ENCODE data around the gene PRAMEF13. TPM values are rescaled to one million over a fixed set of nuclear protein-coding genes. Genes with fewer than 3 reads are reported as not detected.
A peak's percentile ranks its signal among the peaks of the same experiment; 100 is the strongest.
"Not testable (repeated sequence)": the region's sequence is repeated elsewhere in the genome, so short reads cannot be mapped to it uniquely, and the experiment has no call there.

The PRAMEF13 gene, protein sequence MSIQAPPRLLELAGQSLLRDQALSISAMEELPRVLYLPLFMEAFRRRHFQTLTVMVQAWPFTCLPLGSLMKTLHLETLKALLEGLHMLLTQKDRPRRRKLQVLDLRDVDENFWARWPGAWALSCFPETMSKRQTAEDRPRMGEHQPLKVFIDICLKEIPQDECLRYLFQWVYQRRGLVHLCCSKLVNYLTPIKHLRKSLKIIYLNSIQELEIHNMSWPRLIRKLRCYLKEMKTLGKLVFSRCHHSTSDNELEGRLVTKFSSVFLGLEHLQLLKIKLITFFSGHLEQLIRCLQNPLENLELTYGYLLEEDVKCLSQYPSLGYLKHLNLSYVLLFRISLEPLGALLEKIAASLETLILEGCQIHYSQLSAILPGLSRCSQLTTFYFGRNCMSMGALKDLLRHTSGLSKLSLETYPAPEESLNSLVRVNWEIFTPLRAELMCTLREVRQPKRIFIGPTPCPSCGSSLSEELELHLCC
- not detected in 2 replicates for total RNA-seq
- polyA plus RNA-seq (2012) = not detected

GRCh38 chr1:13201309-13201708 lies at the start of gene PRAMEF13:
Gene PRAMEF13, minus strand, starts transcription at chr1:13201409. Its CDS starts 1,820 bp downstream, at chr1:13199589.
- DNase-seq (ENCODE audit: low read depth) = not testable (repeated sequence)

GRCh38 chr1:13247122-13247521 lies 45.9 kb upstream of the PRAMEF13 start:
- DNase-seq (ENCODE audit: low read depth) = not testable (repeated sequence)

GRCh38 chr1:13246554-13246871 lies 45.3 kb upstream of the PRAMEF13 start:
- DNase-seq (ENCODE audit: low read depth) = not testable (repeated sequence)

DNA sequence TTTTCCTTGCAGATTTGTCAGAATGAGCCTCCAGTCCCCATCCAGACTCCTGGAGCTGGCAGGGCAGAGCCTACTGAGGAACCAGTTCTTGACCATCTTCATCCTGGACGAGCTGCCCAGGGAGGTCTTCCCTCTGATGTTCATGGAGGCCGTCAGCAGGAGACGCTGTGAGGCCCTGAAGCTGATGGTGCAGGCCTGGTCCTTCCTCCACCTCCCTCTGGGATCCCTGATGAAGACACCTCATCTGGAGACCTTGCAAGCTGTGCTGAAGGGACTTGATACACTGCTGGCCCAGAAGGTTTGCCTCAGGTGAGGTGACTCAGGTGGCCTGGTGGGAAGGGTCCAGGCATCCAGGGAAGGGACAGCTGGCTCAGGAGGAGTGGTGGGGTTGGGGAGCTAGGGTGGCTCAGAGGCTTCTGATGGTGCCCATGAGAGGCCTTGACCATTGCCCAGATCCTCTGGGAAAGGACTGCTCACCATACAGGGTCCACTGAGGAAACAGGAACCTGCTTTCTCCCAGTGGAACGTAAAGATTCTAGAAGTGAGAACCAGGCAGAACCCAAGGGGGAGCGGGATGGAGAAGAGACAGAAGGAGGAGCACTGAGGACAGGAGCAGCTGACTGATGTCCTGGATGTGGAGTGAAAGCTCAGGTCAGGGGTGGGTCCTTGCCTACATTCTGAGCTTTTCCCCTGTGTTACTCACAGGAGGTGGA lies 44.8 kb upstream of the PRAMEF13 start:
- DNase-seq (ENCODE audit: low read depth) = not testable (repeated sequence)

GRCh38 chr1:13243536-13244263 lies 42.5 kb upstream of the PRAMEF13 start:
- DNase-seq (ENCODE audit: low read depth) = not testable (repeated sequence)

DNA sequence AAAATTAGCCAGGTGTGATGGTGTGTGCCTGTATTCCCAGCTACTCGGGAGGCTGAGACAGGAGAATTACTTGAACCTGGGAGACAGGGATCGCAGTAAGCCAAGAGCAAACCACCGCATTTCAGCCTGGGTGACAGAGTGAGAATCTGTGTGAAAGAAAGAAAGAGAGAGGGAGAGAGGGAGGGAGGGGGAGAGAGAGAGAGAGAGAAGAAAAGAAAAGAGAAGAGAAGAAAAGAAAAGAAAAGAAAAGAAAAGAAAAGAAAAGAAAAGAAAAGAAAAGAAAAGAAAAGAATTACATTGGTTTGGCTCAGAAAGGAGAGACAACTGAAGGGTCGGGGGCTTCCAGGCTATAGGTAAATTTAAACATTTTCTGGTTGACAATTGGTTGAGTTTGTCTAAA lies 38.4 kb upstream of the PRAMEF13 start:
- not testable (repeated sequence) for DNase-seq (ENCODE audit: low read depth)

- DNase-seq (ENCODE audit: low read depth) = not testable (repeated sequence)
These were observed 36.4 kb upstream of the PRAMEF13 start for GRCh38 chr1:13237572-13237971.

DNA sequence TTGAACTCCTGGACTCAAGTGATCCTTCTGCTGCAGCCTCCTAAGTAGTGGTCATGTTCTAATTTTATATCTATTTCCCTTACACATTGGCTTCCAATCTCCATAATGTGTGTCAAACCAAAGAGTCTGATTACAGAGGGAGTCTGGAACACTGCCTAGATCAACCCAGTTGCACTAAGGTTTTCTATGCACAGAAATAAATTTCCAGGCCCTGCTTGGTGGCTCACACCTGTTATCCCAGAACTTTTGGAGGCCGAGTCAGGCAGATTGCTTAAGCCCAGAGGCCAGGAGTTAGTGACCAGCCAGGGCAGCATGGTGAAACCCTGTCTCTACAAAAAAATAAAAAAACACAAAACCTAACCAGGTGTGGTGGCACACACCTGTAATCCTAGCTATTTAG lies 32.8 kb upstream of the PRAMEF13 start:
- peak; percentile 3 for DNase-seq (ENCODE audit: low read depth)

DNA sequence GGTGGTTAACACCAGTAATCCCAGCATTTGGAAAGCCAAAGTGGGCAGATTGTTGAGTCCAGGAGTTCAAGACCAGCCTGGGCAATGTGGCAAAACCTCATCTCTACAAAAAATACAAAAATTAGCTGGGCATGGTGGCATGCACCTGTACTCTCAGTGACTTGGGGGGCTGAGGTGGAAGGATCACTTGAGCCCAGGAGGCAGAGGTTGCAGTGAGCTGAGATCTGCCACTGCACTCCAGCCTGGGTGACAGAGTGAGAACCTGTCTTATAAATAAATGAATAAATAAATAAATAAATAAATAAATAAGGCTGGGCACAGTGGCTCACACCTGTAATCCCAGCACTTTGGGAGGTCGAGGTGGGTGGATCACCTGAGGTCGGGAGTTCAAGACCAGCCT lies 30.8 kb upstream of the PRAMEF13 start:
- DNase-seq (ENCODE audit: low read depth) = not testable (repeated sequence)

- DNase-seq (ENCODE audit: low read depth) = not testable (repeated sequence)
These were observed 30.0 kb upstream of the PRAMEF13 start for GRCh38 chr1:13231061-13231750.

DNA sequence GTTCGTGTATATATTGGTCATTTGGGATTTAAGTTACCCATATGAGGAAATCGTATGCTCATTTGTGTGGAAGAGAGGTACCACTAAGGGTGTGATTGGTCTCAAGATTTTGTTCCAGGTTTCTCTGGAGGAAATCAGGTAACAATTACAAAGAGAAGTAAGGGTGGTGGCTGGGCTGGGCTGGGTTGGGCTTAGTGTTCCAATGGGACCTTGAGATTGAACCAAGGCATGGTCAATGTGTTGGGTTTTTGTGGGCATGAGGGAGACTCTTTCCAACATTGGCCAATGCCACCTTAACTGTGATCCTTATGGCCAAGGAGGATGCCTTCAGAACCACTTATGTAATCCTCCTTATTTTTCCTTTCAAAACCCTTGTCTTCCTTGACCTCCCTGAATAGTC lies 29.4 kb upstream of the PRAMEF13 start:
- not testable (repeated sequence) for DNase-seq (ENCODE audit: low read depth)

DNA sequence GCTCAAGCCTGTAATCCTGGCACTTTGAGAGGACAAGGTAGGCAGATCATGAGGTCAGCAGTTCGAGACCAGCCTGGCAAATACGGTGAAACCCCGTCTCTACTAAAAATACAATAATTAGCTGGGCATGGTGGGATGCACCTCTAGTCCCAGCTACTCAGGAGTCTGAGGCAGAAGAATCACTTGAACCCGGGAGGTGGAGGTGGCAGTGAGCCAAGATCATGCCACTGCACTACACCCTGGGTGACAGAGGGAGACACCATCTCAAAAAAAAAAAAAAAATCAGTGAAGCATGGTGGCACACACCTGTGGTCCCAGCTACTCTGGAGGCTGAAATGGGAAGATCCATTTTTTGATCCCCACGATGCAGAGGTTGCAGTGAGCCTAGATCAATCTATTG lies 28.9 kb upstream of the PRAMEF13 start:
- DNase-seq (ENCODE audit: low read depth) = not testable (repeated sequence)

GRCh38 chr1:13228343-13228781 lies 27.2 kb upstream of the PRAMEF13 start:
- no peak for DNase-seq (ENCODE audit: low read depth)

DNA sequence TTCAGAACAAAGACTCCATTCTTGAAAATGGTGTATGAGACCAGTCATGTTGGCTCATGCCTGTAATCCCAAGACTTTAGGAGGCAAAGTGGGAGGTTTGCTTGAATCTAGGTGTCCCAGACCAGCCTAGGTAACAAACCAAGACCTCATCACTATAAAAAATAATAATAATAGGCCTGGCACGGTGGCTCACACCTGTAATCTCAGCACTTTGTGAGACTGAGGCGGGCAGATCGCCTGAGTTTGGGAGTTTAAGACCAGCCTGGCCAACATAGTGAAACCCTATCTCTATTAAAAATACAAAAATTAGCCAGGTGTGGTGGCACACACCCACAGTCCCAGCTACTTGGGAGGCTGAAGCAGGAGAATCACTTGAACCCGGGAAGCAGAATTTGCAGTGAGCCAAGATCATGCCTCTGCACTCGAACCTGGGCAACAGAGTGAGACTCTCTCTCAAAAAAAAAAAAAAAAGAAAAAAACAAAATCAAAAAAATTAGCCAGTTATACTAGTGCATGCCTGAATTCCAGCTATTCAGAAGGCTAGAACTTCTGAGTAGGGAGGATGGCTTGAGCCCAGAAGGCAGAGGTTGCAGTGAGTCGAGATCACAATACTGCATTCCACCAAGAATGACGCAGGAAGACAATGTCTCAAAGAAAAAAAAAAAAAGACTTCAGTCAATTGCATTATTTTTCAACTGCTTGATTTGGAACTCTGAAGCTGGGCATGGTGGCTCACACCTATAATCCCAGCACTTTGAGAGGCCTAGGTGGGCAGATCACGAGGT lies 26.3 kb upstream of the PRAMEF13 start:
- not testable (repeated sequence) for DNase-seq (ENCODE audit: low read depth)

DNA sequence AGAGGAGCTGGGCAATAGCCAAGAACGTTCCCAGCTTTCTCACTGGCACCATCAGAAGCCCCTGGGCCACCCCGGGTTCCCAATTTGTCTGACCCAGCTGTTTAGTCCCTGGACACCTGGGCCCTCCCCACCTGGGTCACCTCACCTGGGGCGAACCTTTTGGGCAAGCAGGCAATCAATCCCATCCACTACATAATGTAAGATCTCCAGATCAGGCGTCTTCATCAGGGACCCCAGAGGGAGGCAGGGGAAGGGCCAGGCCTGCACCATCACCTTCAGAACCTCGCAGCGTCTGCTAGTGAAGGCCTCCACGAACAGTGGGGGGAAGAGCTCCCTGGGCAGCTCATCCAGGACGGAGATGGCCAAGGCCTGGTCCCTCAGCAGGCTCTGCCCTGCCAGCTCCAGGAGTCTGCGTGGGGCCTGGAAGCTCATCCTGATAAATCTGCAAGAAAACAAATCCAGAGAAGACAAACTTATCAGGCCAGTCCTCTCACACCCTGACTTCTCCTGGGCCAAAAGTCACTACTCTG lies 24.5 kb upstream of the PRAMEF13 start, which contains the start of gene PRAMEF18:
Gene PRAMEF18 (minus strand): TSS at position 480 of the 530 bp plus-strand sequence. CDS start 48 bp downstream, at position 432.
- not testable (repeated sequence) for DNase-seq (ENCODE audit: low read depth)

DNA sequence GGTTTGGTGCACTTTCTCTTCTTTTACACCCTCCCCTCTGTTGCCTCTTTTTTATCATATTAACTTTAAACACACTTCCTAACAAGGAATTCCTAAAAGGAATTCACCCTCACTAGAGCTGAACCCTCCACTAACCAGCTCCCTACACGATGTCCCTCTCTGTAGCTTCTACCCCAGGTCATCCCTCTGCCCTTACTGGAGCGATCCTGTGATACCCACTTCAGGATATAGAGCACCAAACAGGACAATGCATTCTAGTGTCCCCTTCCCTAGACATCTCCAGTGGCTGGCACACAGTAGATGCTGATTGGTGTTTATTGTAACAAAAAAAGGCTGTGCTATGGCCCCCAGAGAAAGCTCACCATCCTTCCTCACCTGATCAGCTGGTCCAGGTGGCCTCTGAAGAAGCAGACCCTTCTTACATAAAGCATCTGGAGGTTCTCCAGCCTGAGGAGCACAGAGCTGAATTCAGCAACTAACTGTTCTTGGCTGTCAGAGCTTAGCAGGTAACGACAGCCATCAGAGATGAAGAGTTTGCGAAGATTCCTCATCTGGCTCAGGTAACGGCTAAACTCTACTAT lies 23.4 kb upstream of the PRAMEF13 start:
- DNase-seq (ENCODE audit: low read depth) = no peak

DNA sequence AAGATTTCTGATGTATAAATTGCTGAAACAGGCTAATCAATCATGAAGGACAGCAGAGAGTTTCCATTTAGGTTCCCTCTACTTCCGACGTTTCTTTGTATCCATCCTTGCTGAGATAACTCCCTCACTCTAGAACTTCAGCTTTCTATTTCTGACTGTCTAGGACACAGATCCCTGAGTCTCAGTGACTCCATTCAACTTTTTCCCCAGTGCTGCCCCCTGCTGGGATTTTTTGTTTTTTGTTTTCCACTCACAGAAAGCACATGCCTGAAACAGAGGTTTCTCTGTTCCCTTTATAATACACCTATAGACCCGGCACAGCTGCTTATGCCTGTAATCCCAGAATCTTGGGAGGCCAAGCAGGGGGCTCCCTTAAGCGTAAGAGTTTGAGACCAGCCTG lies 21.6 kb upstream of the PRAMEF13 start:
- DNase-seq (ENCODE audit: low read depth) = not testable (repeated sequence)

GRCh38 chr1:13219203-13219602 lies 18.0 kb upstream of the PRAMEF13 start:
- DNase-seq (ENCODE audit: low read depth) = not testable (repeated sequence)

DNA sequence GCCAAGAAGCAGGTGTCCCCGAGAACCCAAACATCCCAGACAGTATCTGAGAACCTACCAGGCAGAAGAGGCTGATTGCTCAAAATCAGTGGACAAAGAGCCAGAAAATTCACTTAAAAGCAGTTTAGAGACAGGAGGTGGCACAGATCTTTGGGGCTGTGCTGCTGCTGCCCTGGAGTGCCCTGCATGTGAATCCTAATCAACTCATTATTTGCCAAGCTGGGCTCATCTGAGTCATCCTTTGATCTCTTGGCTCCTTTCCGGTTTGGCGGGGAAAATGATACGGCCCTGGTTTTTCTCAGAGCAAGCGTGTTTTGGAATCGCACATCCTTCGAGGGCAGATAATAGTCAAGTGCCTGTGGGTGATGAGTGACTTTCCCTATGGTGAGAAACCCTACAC lies 15.4 kb upstream of the PRAMEF13 start:
- DNase-seq (ENCODE audit: low read depth) = not testable (repeated sequence)
